HG02884 (cell line): ENCODE results near the gene HMOX1.
"Not testable (repeated sequence)": the region's sequence is repeated elsewhere in the genome, so short reads cannot be mapped to it uniquely, and the experiment has no call there.

Experiments
- ATAC-seq: cut with Tn5 transposase; IDR thresholded peaks from one replicate; pipeline ENCODE4 v1.9.1; 2021; ENCODE audit warnings: mild to moderate bottlenecking, moderate library complexity; ENCODE audit not compliant: unreplicated experiment

Gene HMOX1

GRCh38 chr22:35378621-35379020, 2.3 kb upstream of the HMOX1 start:
- no peak for ATAC-seq

DNA sequence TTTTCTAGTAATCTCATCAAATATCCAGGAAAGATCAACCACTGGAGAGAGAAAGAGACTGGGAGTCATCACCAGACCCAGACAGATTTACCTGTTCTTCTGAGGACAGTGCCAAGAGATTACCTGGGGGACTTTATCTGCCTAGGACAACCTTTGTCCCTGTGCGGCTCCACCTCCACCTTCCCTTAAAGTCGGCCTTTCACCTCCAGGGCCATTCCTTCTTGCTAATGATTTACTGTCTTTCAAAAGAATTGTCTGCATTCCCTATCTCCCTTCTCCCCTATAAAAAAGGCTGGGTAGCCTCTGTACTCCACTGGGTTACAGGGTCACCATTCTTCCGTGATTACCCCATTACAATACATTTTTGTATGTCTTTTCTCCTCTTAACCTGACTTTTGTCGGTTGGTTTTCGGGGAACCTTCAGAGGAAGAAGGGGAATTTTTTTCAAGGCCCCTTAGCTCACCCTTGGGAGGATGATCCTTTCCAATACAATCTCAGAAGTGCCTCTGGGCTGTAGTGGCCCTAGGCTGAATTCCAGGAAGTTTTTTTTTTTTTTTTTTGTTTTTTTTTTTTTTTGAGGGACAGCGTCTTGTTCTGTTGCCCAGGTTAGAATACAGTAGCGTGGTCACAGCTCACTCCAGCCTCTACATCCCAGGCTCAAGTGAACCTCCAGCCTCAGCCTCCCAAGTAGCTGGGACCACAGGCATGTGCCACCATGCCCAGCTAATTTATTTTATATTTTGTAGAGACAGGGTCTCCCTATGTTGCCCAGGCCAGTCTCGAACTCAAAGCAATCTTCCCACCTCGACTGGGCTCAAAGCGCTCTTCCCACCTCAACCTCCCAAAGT, 1.5 kb upstream of the HMOX1 start:
- no peak for ATAC-seq

DNA sequence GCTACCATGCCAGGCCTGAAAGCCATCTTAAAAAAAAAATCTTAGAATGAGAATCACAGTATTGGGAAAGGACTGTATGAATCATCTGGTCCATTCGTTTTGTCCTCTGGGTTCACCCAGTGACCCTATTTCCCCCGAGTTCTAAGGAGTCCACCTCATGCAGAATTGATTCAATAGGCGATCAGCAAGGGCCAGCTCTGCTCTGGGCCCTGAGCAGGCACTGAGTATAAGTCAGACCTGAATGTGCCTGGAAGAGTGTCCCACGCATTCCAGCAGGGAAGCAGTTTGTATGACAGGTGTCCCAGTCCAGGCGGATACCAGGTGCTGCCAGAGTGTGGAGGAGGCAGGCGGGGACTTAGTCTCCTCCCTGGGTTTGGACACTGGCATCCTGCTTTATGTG, 883 bp upstream of the HMOX1 start:
- ATAC-seq, result no peak

DNA sequence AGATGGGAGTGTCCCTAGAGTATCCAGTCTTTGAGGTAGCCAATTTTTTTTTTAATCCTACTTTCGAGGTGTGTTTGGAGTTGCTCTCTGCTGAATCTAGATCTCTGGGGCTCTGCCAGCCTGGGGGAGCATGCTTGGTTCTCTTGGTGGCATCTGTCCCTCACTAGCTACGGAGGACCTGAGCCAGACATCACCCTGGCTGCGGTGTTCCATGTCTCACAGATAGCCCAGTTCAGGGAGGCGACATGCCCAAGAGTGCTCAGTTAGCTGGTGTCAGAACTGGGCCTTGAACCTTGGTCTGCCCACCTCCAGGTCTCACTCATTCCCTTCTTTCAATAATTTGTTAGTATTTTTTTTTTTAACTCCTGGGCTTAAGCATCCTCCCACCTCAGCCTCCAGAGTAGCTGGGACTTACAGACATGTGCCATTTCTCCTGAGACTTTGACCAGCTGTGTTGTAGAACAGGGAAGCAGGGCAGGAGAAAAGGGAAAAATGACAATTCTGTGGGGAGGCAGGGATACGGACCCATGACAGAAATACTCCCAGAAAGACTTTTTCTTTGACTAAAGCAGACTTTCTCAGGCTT, 621 bp downstream of the HMOX1 start:
- ATAC-seq, result no peak

GRCh38 chr22:35383679-35384071, 2.8 kb downstream of the HMOX1 start:
- ATAC-seq, result no peak

DNA sequence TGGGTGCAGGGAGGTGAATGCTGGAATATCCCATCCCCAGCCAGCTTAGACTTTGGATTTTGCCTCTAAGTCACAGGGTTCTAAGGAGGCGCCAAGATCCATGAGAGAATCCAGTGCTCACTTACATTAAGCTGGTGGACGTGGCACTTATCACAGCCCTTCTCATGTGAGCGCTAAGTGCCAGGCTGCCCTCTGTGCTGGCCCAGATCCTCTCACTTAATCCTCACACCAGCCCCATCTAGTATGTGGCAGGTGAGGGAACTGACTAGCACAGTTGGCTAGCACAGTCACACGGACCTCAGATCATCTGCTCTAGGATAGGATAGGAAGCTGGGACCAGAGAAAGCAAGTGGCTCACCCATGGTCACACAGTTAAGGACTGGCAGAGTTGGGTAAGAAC, 3.6 kb downstream of the HMOX1 start:
- ATAC-seq, result no peak

DNA sequence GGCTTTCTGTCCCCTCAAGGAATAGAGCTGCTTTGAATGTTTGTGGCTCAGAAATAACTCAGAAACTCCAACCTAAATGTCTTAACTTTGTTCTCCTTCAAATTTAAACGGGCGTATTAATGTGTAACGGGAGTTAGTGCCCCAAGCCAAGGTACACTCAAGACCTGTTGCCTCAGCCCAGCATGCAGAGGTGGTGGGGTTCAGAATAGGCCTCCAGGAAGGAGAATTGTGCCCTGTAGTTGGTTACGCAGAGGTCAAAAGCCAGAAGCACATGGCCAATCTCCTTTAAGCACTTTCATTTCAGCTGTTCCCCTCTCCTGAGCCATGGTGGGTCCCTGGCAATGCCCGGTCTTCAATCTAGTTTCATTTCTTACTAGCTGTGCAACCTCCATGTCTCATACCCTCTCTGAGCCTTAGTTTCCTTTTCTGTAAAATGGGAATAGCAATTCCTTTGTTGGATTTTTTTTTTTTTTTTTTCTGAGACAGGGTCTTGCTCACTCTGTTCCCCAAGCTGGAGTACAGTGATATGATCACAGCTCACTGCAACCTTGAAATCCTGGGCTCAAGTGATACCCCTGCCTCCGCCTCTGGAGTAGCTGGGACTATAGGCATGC, 4.2 kb downstream of the HMOX1 start:
- no peak for ATAC-seq

- ATAC-seq, result no peak
Observed at GRCh38 chr22:35386670-35387288, 5.9 kb downstream of the HMOX1 start.

DNA sequence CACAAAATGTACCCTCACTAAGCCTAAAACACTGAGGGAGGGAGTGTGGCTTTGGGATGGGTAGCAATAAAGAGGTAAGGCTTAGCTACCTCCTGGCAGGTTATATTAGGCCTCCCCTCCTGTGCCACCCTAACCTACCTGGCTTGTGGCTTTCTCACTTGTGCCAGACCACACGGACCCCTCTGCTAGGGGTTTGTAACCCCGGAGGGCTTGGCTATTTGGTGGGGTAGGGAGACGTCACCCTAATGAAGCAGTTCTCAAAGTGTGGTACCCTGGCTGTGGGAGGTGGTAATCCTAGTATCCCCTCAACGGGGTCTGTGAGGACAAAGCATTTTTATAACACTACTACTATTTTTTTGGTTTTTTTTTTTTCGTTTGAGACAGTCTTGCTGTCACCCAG, 10.0 kb downstream of the HMOX1 start:
- no peak for ATAC-seq

DNA sequence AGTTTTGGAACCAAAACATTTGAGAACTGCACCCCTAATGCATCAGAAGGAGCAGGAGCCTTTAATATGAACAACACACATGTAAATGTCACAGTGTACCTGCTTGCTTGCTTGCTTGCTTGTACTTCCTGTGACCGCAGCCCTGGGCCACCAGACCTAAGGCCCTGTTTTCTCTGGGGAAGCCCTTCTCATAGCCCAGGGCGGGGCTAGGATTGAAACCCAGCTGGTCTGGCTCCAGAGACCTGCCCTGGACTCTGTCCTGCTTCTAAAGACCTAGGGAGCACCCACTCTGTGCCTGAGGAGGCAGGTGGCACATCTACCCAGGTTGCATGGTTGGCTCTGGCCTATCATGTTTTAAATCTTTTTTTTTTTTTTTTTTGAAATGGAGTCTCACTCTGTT, 11.5 kb downstream of the HMOX1 start:
- no peak for ATAC-seq

- no peak for ATAC-seq
Observed at GRCh38 chr22:35393116-35394010, 12.5 kb downstream of the HMOX1 start.

DNA sequence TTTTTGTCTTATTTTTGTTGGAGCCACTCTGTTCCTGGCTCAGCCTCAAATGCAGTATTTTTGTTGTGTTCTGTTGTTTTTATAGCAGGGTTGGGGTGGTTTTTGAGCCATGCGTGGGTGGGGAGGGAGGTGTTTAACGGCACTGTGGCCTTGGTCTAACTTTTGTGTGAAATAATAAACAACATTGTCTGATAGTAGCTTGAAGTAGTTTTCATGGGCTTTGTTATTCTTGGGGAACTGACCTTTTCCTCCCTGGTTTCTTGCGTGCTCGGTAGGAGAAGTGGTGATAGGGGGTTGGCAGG, 13.1 kb downstream of the HMOX1 start:
- no peak for ATAC-seq

GRCh38 chr22:35394810-35395563, 14.1 kb downstream of the HMOX1 start:
- no peak for ATAC-seq

DNA sequence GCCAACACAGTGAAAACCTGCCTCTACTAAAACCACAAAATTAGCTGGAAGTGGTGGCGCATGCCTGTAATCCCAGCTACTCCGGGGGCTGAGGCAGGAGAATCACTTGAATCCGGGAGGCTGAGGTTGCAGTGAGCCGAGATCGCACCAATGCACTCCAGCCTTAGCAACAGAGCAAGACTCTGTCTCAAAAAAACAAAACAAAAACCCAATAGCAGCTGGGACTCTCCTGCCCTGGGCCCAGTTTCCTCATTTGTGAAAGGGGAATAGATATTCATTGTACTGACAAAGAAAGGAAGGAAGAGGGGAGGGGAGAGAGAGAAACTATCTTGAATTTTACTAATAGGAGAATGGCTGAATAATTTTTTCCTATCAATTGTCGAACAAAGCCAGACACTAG, 15.7 kb downstream of the HMOX1 start:
- not testable (repeated sequence) for ATAC-seq

- no peak for ATAC-seq
Observed at GRCh38 chr22:35397095-35397904, 16.4 kb downstream of the HMOX1 start.

DNA sequence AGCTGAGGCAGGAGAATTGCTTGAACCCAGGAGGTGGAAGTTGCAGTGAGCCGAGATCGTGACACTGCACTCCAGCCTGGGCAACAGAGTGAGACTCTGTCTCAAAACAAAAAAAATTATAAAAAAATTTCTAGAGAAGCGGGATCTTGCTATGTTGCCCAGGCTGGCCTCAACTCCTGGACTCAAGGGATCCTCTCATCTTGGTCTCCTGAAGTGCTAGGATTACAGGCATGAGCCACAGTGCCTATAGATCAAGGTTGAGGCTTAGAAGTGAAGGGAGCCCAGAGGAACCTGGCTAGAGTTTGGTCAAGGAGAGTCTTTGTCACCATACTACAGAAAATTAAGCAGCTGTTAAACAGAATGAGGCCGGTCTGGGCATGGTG, 17.7 kb downstream of the HMOX1 start:
- no peak for ATAC-seq

GRCh38 chr22:35399114-35399677, 18.3 kb downstream of the HMOX1 start:
- no peak for ATAC-seq

- peak; percentile 89 for ATAC-seq
Observed at GRCh38 chr22:35399678-35400500, 19.0 kb downstream of the HMOX1 start, which contains the start of gene MCM5. Gene MCM5, plus strand, starts transcription at chr22:35400140. Its CDS starts 299 bp downstream, at chr22:35400439.
